HEK293 (cell line): ENCODE data around the gene VAV3.

Experiments used
- CTCF ChIA-PET: fragments of 350-600 bp; formaldehyde crosslinking; extraction: SDS; loops from one replicate; lab custom pipeline; 2021; ENCODE audit warnings: antibody characterized with exemption; lab: Yijun Ruan, JAX
- POLR2A ChIA-PET: fragments of 300-600 bp; formaldehyde crosslinking; extraction: SDS; loops from one replicate; lab custom pipeline; 2020; ENCODE audit warnings: antibody characterized with exemption, inconsistent platforms; lab: Yijun Ruan, JAX
- H3K27ac ChIP-seq: fragments of 200-500 bp; sonication (Bioruptor generic); 2 replicates; pipeline ENCODE4 v1.5.1; 2014; ENCODE audit warnings: low read depth, low read length, control low read depth, inconsistent platforms; ENCODE audit errors: extremely low read depth
- H3K36me3 ChIP-seq, 2 experiments: fragments of 200-500 bp in 1 of 2; sonication (Bioruptor generic) in 1 of 2; 1 replicate in 1 of 2; 2 replicates in 1 of 2; pipeline ENCODE4 v1.5.1; 2014 to 2017; ENCODE audit warnings: inconsistent platforms in 2 of 2, low read length in 2 of 2; ENCODE audit not compliant: control insufficient read depth in 2 of 2, insufficient read depth in 1 of 2
- H3K4me1 ChIP-seq: fragments of 200-500 bp; sonication (Bioruptor generic); 2 replicates; pipeline ENCODE4 v1.5.1; 2014; ENCODE audit warnings: mild to moderate bottlenecking, low read length, inconsistent platforms; ENCODE audit not compliant: control insufficient read depth, insufficient read depth
- H3K4me3 ChIP-seq: 2 replicates; pipeline ENCODE4 v1.5.1; 2011; ENCODE audit warnings: low read depth, mild to moderate bottlenecking, control low read depth, low read length, moderate library complexity
- H3K9me3 ChIP-seq: fragments of 200-500 bp; sonication (Bioruptor generic); 2 replicates; pipeline ENCODE4 v1.5.1; 2014; ENCODE audit warnings: low read depth, low read length, inconsistent platforms; ENCODE audit not compliant: control insufficient read depth, insufficient read depth
- GLIS1 ChIP-seq: fragments of 450-650 bp; formaldehyde crosslinking; IDR thresholded peaks from 2 replicates; pipeline ENCODE4 v1.5.1; 2016; ENCODE audit warnings: missing biosample characterization, missing genetic modification characterization
- KLF16 ChIP-seq: fragments of 450-650 bp; formaldehyde crosslinking; IDR thresholded peaks from 2 replicates; pipeline ENCODE4 v1.5.1; 2017; ENCODE audit warnings: missing biosample characterization, missing genetic modification characterization
- PRDM10 ChIP-seq: fragments of 450-650 bp; formaldehyde crosslinking; IDR thresholded peaks from 2 replicates; pipeline ENCODE4 v1.5.1; 2016; ENCODE audit warnings: missing biosample characterization, missing genetic modification characterization
- SALL2 ChIP-seq: fragments of 450-650 bp; formaldehyde crosslinking; IDR thresholded peaks from 2 replicates; pipeline ENCODE4 v1.5.0; 2017; ENCODE audit warnings: missing biosample characterization, mild to moderate bottlenecking, missing genetic modification characterization, borderline replicate concordance
- SP3 ChIP-seq: fragments of 450-650 bp; formaldehyde crosslinking; IDR thresholded peaks from 2 replicates; pipeline ENCODE4 v1.5.1; 2016; ENCODE audit warnings: missing biosample characterization, missing genetic modification characterization
- ZBTB11 ChIP-seq: fragments of 450-650 bp; formaldehyde crosslinking; conservative IDR thresholded peaks from 2 replicates; pipeline ENCODE4 v1.5.1; 2016; ENCODE audit warnings: low read depth, missing biosample characterization, missing genetic modification characterization
- ZBTB48 ChIP-seq: fragments of 450-650 bp; formaldehyde crosslinking; IDR thresholded peaks from 2 replicates; pipeline ENCODE4 v1.5.1; 2016; ENCODE audit warnings: missing biosample characterization, missing genetic modification characterization
- ZIC2 ChIP-seq: fragments of 450-650 bp; formaldehyde crosslinking; IDR thresholded peaks from 2 replicates; pipeline ENCODE4 v1.5.1; 2016; ENCODE audit warnings: missing biosample characterization, missing genetic modification characterization
- ZNF133 ChIP-seq: fragments of 450-650 bp; formaldehyde crosslinking; IDR thresholded peaks from 2 replicates; pipeline ENCODE4 v1.5.1; 2016; ENCODE audit warnings: missing biosample characterization, missing genetic modification characterization
- ZNF398 ChIP-seq: fragments of 450-650 bp; formaldehyde crosslinking; IDR thresholded peaks from 2 replicates; pipeline ENCODE4 v1.5.1; 2017; ENCODE audit warnings: missing biosample characterization, missing genetic modification characterization
- ZNF514 ChIP-seq: fragments of 450-650 bp; formaldehyde crosslinking; IDR thresholded peaks from 2 replicates; pipeline ENCODE4 v1.5.1; 2016; ENCODE audit warnings: missing biosample characterization, missing genetic modification characterization
- ZNF654 ChIP-seq: fragments of 450-650 bp; formaldehyde crosslinking; IDR thresholded peaks from 2 replicates; pipeline ENCODE4 v1.5.1; 2016; ENCODE audit warnings: low read depth, missing biosample characterization, missing genetic modification characterization
- ZNF660 ChIP-seq: fragments of 450-650 bp; IDR thresholded peaks from 2 replicates; pipeline ENCODE4 v1.5.1; 2018; ENCODE audit warnings: missing biosample characterization, mild to moderate bottlenecking, missing genetic modification characterization
- ZNF670 ChIP-seq: fragments of 450-650 bp; formaldehyde crosslinking; IDR thresholded peaks from 2 replicates; pipeline ENCODE4 v1.5.1; 2016; ENCODE audit warnings: missing biosample characterization, missing genetic modification characterization, low read depth
- ZNF692 ChIP-seq: fragments of 450-650 bp; formaldehyde crosslinking; IDR thresholded peaks from 2 replicates; pipeline ENCODE4 v1.5.1; 2016; ENCODE audit warnings: missing biosample characterization, missing genetic modification characterization

VAV3 gene

GRCh38 chr1:107926436-107927080, 38.4 kb downstream of the VAV3 start:
- Histone ChIP-seq H3K9me3 (no peaks in the 10 kb centered on the region), H3K27ac (no peak overlapping the region), H3K4me3 (no peak overlapping the region), H3K4me1 (no peaks in the 10 kb centered on the region; the same call in 1 of the 2 replicates), H3K36me3 (no peaks in the 10 kb centered on the region)
- TF ChIP-seq ZIC2 (tag by site-specific recombination): peak; percentile 80
- peak; percentile 54 for TF ChIP-seq PRDM10 (tag by site-specific recombination)
- peak; percentile 64; the same call in 1 of the 2 replicates for TF ChIP-seq ZNF692 (tag by site-specific recombination)
- peak; percentile 74 for TF ChIP-seq GLIS1 (tag by site-specific recombination)
- TF ChIP-seq ZNF398 (tag by site-specific recombination): peak; percentile 84
- TF ChIP-seq ZBTB11 (tag by site-specific recombination): peak; percentile 28; the same call in 1 of the 2 replicates
- no peak for TF ChIP-seq SP3
- no peak for TF ChIP-seq ZNF133 (tag by site-specific recombination)
- peak; percentile 84 for TF ChIP-seq ZBTB48 (tag by site-specific recombination)
- CTCF ChIA-PET: no interaction called here
- POLR2A ChIA-PET: no interaction called here

- Histone ChIP-seq H3K4me3 (no peak overlapping the region), H3K9me3 (no peaks in the 10 kb centered on the region), H3K27ac (no peak overlapping the region), H3K36me3 (no peaks in the 10 kb centered on the region), H3K4me1 (peaks cover 3% of the 10 kb centered on the region; the same call in 1 of the 2 replicates)
- no peak for TF ChIP-seq ZNF514
- TF ChIP-seq ZNF670 (tag by site-specific recombination): no peak
- TF ChIP-seq ZNF654 (tag by site-specific recombination): no peak
- TF ChIP-seq ZNF133 (tag by site-specific recombination): no peak
- no peak for TF ChIP-seq KLF16 (tag by site-specific recombination)
- no peak for TF ChIP-seq ZNF660 (tag by site-specific recombination)
- no peak for TF ChIP-seq SALL2 (tag by site-specific recombination)
- ChIA-PET POLR2A (no interaction called here), CTCF (no interaction called here)
These were observed 39.4 kb downstream of the VAV3 start for GRCh38 chr1:107925565-107925964.
